MM.1S (cell line): ENCODE results near the gene ATN1.

Source experiments
- DNase-seq: peaks from one replicate; pipeline ENCODE4 v3.0.0-alpha.2; 2015
- H2AFZ ChIP-seq: fragments of 300-600 bp; sonication (generic); 2 replicates; pipeline ENCODE4 v1.6.0; 2016; ENCODE audit warnings: antibody characterized with exemption, low read length
- H3F3A ChIP-seq: fragments of 300-600 bp; sonication (generic); 2 replicates; pipeline ENCODE4 v1.6.1; 2016; ENCODE audit warnings: mild to moderate bottlenecking, antibody characterized with exemption, low read length, moderate library complexity, mixed read lengths; ENCODE audit not compliant: insufficient read depth
- H3K27ac ChIP-seq: fragments of 300-600 bp; sonication (generic); 2 replicates; pipeline ENCODE4 v1.5.1; 2016; ENCODE audit warnings: mild to moderate bottlenecking, low read length
- H3K27me3 ChIP-seq: fragments of 300-600 bp; sonication (generic); replicated peaks from 2 replicates; pipeline ENCODE4 v1.6.0; 2016; ENCODE audit warnings: low read length; ENCODE audit not compliant: insufficient read depth
- H3K36me3 ChIP-seq: fragments of 300-600 bp; sonication (generic); replicated peaks from 2 replicates; pipeline ENCODE4 v1.6.1; 2016; ENCODE audit warnings: mild to moderate bottlenecking, low read length, mixed read lengths; ENCODE audit not compliant: insufficient read depth
- H3K4me1 ChIP-seq: fragments of 300-600 bp; sonication (generic); 2 replicates; pipeline ENCODE4 v1.6.1; 2016; ENCODE audit warnings: low read length, mixed read lengths
- H3K4me2 ChIP-seq: fragments of 300-600 bp; sonication (generic); 2 replicates; pipeline ENCODE4 v1.6.0; 2016; ENCODE audit warnings: low read depth, low read length
- H3K4me3 ChIP-seq: fragments of 300-600 bp; sonication (generic); 2 replicates; pipeline ENCODE4 v1.5.1; 2016; ENCODE audit warnings: low read length, mixed read lengths
- H3K79me2 ChIP-seq: fragments of 300-600 bp; sonication (generic); 2 replicates; pipeline ENCODE4 v1.6.1; 2016; ENCODE audit warnings: mixed run types, low read length, mixed read lengths
- H3K9ac ChIP-seq: fragments of 300-600 bp; sonication (generic); 2 replicates; pipeline ENCODE4 v1.6.1; 2016; ENCODE audit warnings: low read length, mixed read lengths
- H3K9me2 ChIP-seq: fragments of 300-600 bp; sonication (generic); replicated peaks from 2 replicates; pipeline ENCODE4 v1.6.1; 2016; ENCODE audit warnings: mild to moderate bottlenecking, low read length, mixed read lengths; ENCODE audit not compliant: insufficient read depth
- H3K9me3 ChIP-seq: fragments of 300-600 bp; sonication (generic); replicated peaks from 2 replicates; pipeline ENCODE4 v1.6.1; 2016; ENCODE audit warnings: mild to moderate bottlenecking, low read length, mixed read lengths; ENCODE audit not compliant: insufficient read depth
- H4K20me1 ChIP-seq: fragments of 300-600 bp; sonication (generic); 2 replicates; pipeline ENCODE4 v1.6.1; 2016; ENCODE audit warnings: mild to moderate bottlenecking, low read length, moderate library complexity, mixed read lengths; ENCODE audit not compliant: insufficient read depth
- EZH2 ChIP-seq: fragments of 300-600 bp; sonication (generic); optimal IDR thresholded peaks from 2 replicates; pipeline ENCODE3; 2017; ENCODE audit warnings: low read depth, mild to moderate bottlenecking, antibody characterized with exemption, low read length, mixed read lengths
- EZH2phosphoT487 ChIP-seq: fragments of 300-600 bp; sonication (generic); IDR thresholded peaks from 2 replicates; pipeline ENCODE4 v1.6.1; 2018; ENCODE audit warnings: antibody characterized with exemption, low read length
- TF ChIP-seq, protein P1 (sequence below): fragments of 300-600 bp; sonication (generic); IDR thresholded peaks from 2 replicates; pipeline ENCODE4 v1.5.1; 2016; ENCODE audit warnings: antibody characterized with exemption, low read length, mixed read lengths

The ATN1 gene

DNA sequence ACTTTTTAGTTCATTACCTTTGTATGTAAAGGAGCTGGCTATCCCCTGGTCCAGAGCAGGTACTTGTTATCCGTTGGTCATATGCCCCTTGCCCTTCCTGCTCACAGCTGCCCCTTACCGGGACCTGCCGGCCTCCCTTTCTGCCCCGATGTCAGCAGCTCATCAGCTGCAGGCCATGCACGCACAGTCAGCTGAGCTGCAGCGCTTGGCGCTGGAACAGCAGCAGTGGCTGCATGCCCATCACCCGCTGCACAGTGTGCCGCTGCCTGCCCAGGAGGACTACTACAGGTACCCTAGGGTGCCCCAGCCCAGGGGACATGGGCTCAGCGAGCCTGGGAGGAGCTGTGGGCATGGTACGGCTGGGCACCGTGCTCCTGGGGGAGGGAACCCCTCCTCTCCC, 13.5 kb downstream of the ATN1 start:
- no peaks in the 10 kb centered on the region for H4K20me1 ChIP-seq
- no peak overlapping the region for H3K4me3 ChIP-seq
- no peaks in the 10 kb centered on the region for H3K9me2 ChIP-seq
- TF ChIP-seq EZH2 (no peak), EZH2phosphoT487 (no peak)
- TF ChIP-seq, protein P1, sequence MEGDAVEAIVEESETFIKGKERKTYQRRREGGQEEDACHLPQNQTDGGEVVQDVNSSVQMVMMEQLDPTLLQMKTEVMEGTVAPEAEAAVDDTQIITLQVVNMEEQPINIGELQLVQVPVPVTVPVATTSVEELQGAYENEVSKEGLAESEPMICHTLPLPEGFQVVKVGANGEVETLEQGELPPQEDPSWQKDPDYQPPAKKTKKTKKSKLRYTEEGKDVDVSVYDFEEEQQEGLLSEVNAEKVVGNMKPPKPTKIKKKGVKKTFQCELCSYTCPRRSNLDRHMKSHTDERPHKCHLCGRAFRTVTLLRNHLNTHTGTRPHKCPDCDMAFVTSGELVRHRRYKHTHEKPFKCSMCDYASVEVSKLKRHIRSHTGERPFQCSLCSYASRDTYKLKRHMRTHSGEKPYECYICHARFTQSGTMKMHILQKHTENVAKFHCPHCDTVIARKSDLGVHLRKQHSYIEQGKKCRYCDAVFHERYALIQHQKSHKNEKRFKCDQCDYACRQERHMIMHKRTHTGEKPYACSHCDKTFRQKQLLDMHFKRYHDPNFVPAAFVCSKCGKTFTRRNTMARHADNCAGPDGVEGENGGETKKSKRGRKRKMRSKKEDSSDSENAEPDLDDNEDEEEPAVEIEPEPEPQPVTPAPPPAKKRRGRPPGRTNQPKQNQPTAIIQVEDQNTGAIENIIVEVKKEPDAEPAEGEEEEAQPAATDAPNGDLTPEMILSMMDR: no peak
- H3K36me3 ChIP-seq: no peaks in the 10 kb centered on the region
- H3K27ac ChIP-seq: no peak overlapping the region
- no peak overlapping the region for H2AFZ ChIP-seq
- H3K79me2 ChIP-seq: peaks cover 24% of the 10 kb centered on the region
- H3K9ac ChIP-seq: no peak overlapping the region
- no peak for DNase-seq
- peaks cover 19% of the 10 kb centered on the region for H3K4me1 ChIP-seq
- H3F3A ChIP-seq: peaks cover 34% of the 10 kb centered on the region
- no peak overlapping the region for H3K4me2 ChIP-seq
- no peaks in the 10 kb centered on the region for H3K9me3 ChIP-seq
- H3K27me3 ChIP-seq: no peaks in the 10 kb centered on the region

DNA sequence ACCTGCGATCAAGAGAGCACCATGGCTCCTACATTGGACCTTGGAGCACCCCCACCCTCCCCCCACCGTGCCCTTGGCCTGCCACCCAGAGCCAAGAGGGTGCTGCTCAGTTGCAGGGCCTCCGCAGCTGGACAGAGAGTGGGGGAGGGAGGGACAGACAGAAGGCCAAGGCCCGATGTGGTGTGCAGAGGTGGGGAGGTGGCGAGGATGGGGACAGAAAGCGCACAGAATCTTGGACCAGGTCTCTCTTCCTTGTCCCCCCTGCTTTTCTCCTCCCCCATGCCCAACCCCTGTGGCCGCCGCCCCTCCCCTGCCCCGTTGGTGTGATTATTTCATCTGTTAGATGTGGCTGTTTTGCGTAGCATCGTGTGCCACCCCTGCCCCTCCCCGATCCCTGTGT, 14.0 kb downstream of the ATN1 start:
- TF ChIP-seq, protein P1: no peak
- TF ChIP-seq EZH2 (no peak), EZH2phosphoT487 (no peak)
- Histone ChIP-seq H3K4me2 (no peak overlapping the region), H2AFZ (no peak overlapping the region), H3K27ac (no peak overlapping the region), H3K4me3 (no peak overlapping the region), H3K4me1 (peaks cover 17% of the 10 kb centered on the region), H3K9me3 (no peaks in the 10 kb centered on the region), H3K79me2 (peaks cover 20% of the 10 kb centered on the region), H3K9ac (no peak overlapping the region), H3F3A (peaks cover 40% of the 10 kb centered on the region), H3K36me3 (no peaks in the 10 kb centered on the region), H3K27me3 (no peaks in the 10 kb centered on the region), H3K9me2 (no peaks in the 10 kb centered on the region), H4K20me1 (no peaks in the 10 kb centered on the region)
- no peak for DNase-seq

DNA sequence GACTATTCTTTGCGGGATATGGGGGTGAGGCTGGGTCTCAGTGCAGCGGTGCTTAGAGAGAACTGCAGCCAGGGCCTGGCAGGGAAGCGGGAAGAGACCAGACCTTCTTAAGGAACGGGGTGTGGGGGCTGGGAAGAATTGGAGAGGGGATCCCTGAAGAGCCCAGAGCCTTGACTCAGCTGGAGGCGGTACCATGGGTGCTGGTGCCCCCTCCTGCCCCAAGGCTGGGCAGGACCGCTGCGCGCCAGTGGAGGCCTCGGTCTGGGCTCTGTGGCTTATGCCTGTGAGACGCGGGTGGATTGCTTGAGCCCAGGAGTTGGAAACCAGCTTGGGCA, 14.5 kb downstream of the ATN1 start:
- no peak for DNase-seq
- H3K36me3 ChIP-seq: no peaks in the 10 kb centered on the region
- peaks cover 16% of the 10 kb centered on the region for H3K79me2 ChIP-seq
- H4K20me1 ChIP-seq: no peaks in the 10 kb centered on the region
- H3K27me3 ChIP-seq: no peaks in the 10 kb centered on the region
- no peak overlapping the region for H3K9ac ChIP-seq
- no peak overlapping the region for H3K4me3 ChIP-seq
- no peak overlapping the region for H2AFZ ChIP-seq
- TF ChIP-seq EZH2phosphoT487: no peak
- TF ChIP-seq, protein P1: no peak
- TF ChIP-seq EZH2: no peak
- H3K4me1 ChIP-seq: peaks cover 18% of the 10 kb centered on the region
- H3K4me2 ChIP-seq: no peak overlapping the region
- peaks cover 45% of the 10 kb centered on the region for H3F3A ChIP-seq
- no peak overlapping the region; the same call in 1 of the 2 replicates for H3K27ac ChIP-seq
- no peaks in the 10 kb centered on the region for H3K9me2 ChIP-seq
- H3K9me3 ChIP-seq: no peaks in the 10 kb centered on the region
